ENCODE measurements around the gene MAP2. TPM values are rescaled to one million over a fixed set of nuclear protein-coding genes. Genes with fewer than 3 reads are reported as not detected.

The MAP2 gene
- total RNA-seq, 4 donors from 2014 or later, result 2.0 to 6.4 (median 2.7) TPM

- in situ Hi-C loops (cut with MboI; ENCODE audit: low pct_ligation_motif_present in 1 of 4, low pct_unique_long_range_greater_than_20kb in 1 of 4, low sequenced_read_pairs in 3 of 4) (no loop called here), intact Hi-C loops (cut with DNase I; ENCODE audit: low total_unique reads) (no loop called here)
Observed at GRCh38 chr2:209613649-209614305, 189.9 kb downstream of the MAP2 start.

GRCh38 chr2:209614690-209615369 is 191.0 kb downstream of the MAP2 start:
- 50% methylated on average over 1 to 6 of the region's 6 CpGs for WGBS, 2 donors (ENCODE audit: low coverage in 1 of 2)
- DNase-seq, result no peak
- no peaks in the 10 kb centered on the region for H3K27me3 ChIP-seq
- no peaks in the 10 kb centered on the region for H3K9me3 ChIP-seq
- intact Hi-C loops (cut with DNase I; ENCODE audit: low total_unique reads) (no loop called here), in situ Hi-C loops (cut with MboI; ENCODE audit: low pct_ligation_motif_present in 1 of 4, low pct_unique_long_range_greater_than_20kb in 1 of 4, low sequenced_read_pairs in 3 of 4) (no loop called here)
- no peaks in the 10 kb centered on the region for H3K36me3 ChIP-seq
- H3K4me3 ChIP-seq, result no peak overlapping the region
- TF ChIP-seq POLR2AphosphoS5 (IDR thresholded peaks at IDR 0.05) (no peak), CTCF (IDR thresholded peaks at IDR 0.05) (no peak)
- H3K4me1 ChIP-seq, result no peaks in the 10 kb centered on the region
- H3K27ac ChIP-seq, result no peak overlapping the region

More at GRCh38 chr2:209613649-209614305, 189.9 kb downstream of the MAP2 start:
- H3K4me1 ChIP-seq, result no peaks in the 10 kb centered on the region
- H3K4me3 ChIP-seq, result no peak overlapping the region
- no peaks in the 10 kb centered on the region for H3K36me3 ChIP-seq
- TF ChIP-seq EP300 (IDR thresholded peaks at IDR 0.05; ENCODE audit: low read depth) (no peak), POLR2AphosphoS5 (IDR thresholded peaks at IDR 0.05) (no peak), POLR2A (IDR thresholded peaks at IDR 0.05) (no peak), CTCF (IDR thresholded peaks at IDR 0.05) (no peak)
- no peak overlapping the region for H3K27ac ChIP-seq
- WGBS, 2 donors (ENCODE audit: low coverage in 1 of 2), result 40 to 47% methylated on average over 5 of the region's 5 CpGs
- no peaks in the 10 kb centered on the region for H3K27me3 ChIP-seq
- DNase-seq, result no peak
- H3K9me3 ChIP-seq, result no peaks in the 10 kb centered on the region

- in situ Hi-C loops (cut with MboI; ENCODE audit: low pct_ligation_motif_present in 1 of 4, low pct_unique_long_range_greater_than_20kb in 1 of 4, low sequenced_read_pairs in 3 of 4), result no loop called here
- H3K9me3 ChIP-seq, result no peaks in the 10 kb centered on the region
- no peaks in the 10 kb centered on the region for H3K36me3 ChIP-seq
- H3K4me3 ChIP-seq, result no peak overlapping the region
- intact Hi-C loops (cut with DNase I; ENCODE audit: low total_unique reads), result no loop called here
- H3K27ac ChIP-seq, result no peak overlapping the region
- no peak for TF ChIP-seq CTCF (IDR thresholded peaks at IDR 0.05)
- no peak for TF ChIP-seq EP300 (IDR thresholded peaks at IDR 0.05; ENCODE audit: low read depth)
- TF ChIP-seq POLR2AphosphoS5 (IDR thresholded peaks at IDR 0.05), result no peak
- no peak for TF ChIP-seq POLR2A (IDR thresholded peaks at IDR 0.05)
- DNase-seq, result no peak
- H3K4me1 ChIP-seq, result no peaks in the 10 kb centered on the region
- H3K27me3 ChIP-seq, result no peaks in the 10 kb centered on the region
Observed at GRCh38 chr2:209619782-209620181, 195.9 kb downstream of the MAP2 start.

GRCh38 chr2:209624192-209624938 is 200.5 kb downstream of the MAP2 start:
- DNase-seq, result no peak
- WGBS, 2 donors (ENCODE audit: low coverage in 1 of 2), result 80 to 92% methylated on average over 4 of the region's 4 CpGs
- Histone ChIP-seq H3K4me1 (no peaks in the 10 kb centered on the region), H3K36me3 (no peaks in the 10 kb centered on the region), H3K27ac (no peak overlapping the region), H3K9me3 (no peaks in the 10 kb centered on the region), H3K4me3 (no peak overlapping the region), H3K27me3 (no peaks in the 10 kb centered on the region)
- in situ Hi-C loops (cut with MboI; ENCODE audit: low pct_ligation_motif_present in 1 of 4, low pct_unique_long_range_greater_than_20kb in 1 of 4, low sequenced_read_pairs in 3 of 4) (no loop called here), intact Hi-C loops (cut with DNase I; ENCODE audit: low total_unique reads) (no loop called here)
- TF ChIP-seq EP300 (IDR thresholded peaks at IDR 0.05; ENCODE audit: low read depth), result no peak

Data from transverse colon (tissue), 4 donors.